Endothelial cell of umbilical vein (primary cell): ENCODE data around the gene MRPL2. TPM values are rescaled to one million over a fixed set of nuclear protein-coding genes. Genes with fewer than 3 reads are reported as not detected.

Source experiments
- BruUV-seq: library from RNA; stranded (reverse); fragments of 400-500 nt; replicated peaks from 2 replicates; lab custom pipeline; 2021; lab: Mats Ljungman, UMichigan
- CTCF ChIA-PET: fragments of 300-600, 350-600 bp; sonication (Branson Sonifier 250); formaldehyde crosslinking; loops from one replicate; lab custom pipeline; 2021; ENCODE audit warnings: antibody characterized with exemption, inconsistent platforms; lab: Charles Lee
- POLR2A ChIA-PET: fragments of 300-600, 350-600 bp; sonication (Branson Sonifier 250); formaldehyde crosslinking; loops from one replicate; lab custom pipeline; 2021; ENCODE audit warnings: antibody characterized with exemption, inconsistent platforms; lab: Charles Lee
- DNase-seq: peaks from one replicate; pipeline ENCODE4 v3.0.0-alpha.2; 2011; ENCODE audit warnings: low read depth, low spot score
- FAIRE-seq: peaks from 2 replicates; lab custom pipeline; 2011; peaks lifted over from hg19 to GRCh38; lab: Jason Lieb, UNC
- H2AFZ ChIP-seq: 2 replicates; pipeline ENCODE4 v1.6.0; 2012; ENCODE audit warnings: low read depth, low read length, control low read depth, inconsistent platforms
- H3K27ac ChIP-seq: 2 replicates; pipeline ENCODE4 v1.5.1; 2011; ENCODE audit warnings: low read depth, mild to moderate bottlenecking, control low read depth, low read length, moderate library complexity; ENCODE audit not compliant: insufficient read depth
- H3K27me3 ChIP-seq, 2 experiments: 2 replicates each; pipeline versions ENCODE4 v1.6.0 to v1.6.1; 2011; ENCODE audit warnings: low read length in 2 of 2, mixed read lengths in 1 of 2; ENCODE audit not compliant: control insufficient read depth in 2 of 2, insufficient read depth in 2 of 2
- H3K36me3 ChIP-seq, 2 experiments: 2 replicates in 1 of 2; 3 replicates in 1 of 2; pipeline ENCODE4 v1.5.1; 2011; ENCODE audit warnings: low read length in 2 of 2, mild to moderate bottlenecking in 1 of 2, moderate library complexity in 1 of 2; ENCODE audit not compliant: control insufficient read depth in 2 of 2, insufficient read depth in 2 of 2; ENCODE audit errors: extremely low read depth in 1 of 2
- H3K4me1 ChIP-seq: 3 replicates; pipeline ENCODE4 v1.5.1; 2011; ENCODE audit warnings: mild to moderate bottlenecking, low read length; ENCODE audit not compliant: control insufficient read depth, insufficient read depth; ENCODE audit errors: extremely low read depth
- H3K4me2 ChIP-seq: 2 replicates; pipeline ENCODE4 v1.6.1; 2011; ENCODE audit warnings: low read length, control low read depth, mixed read lengths; ENCODE audit not compliant: insufficient read depth
- H3K4me3 ChIP-seq, 3 experiments: fragments of 200-600 bp in 1 of 3; sonication (generic), shearing (Covaris generic) in 1 of 3; replicated peaks in 1 of 3; 2 replicates each; pipeline ENCODE4 v1.5.1; 2011 to 2016; ENCODE audit warnings: control low read depth in 3 of 3, low read length in 3 of 3, mild to moderate bottlenecking in 2 of 3, inconsistent platforms in 1 of 3, low read depth in 1 of 3, moderate library complexity in 1 of 3; ENCODE audit not compliant: insufficient read depth in 1 of 3
- H3K79me2 ChIP-seq: 2 replicates; pipeline ENCODE4 v1.6.0; 2012; ENCODE audit warnings: low read length, inconsistent platforms; ENCODE audit not compliant: control insufficient read depth, insufficient read depth
- H3K9ac ChIP-seq: replicated peaks from 2 replicates; pipeline ENCODE3; 2011; ENCODE audit warnings: low read length, control low read depth; ENCODE audit not compliant: insufficient read depth; ENCODE audit errors: extremely low read depth
- H3K9me1 ChIP-seq: replicated peaks from 3 replicates; pipeline ENCODE4 v1.6.0; 2011; ENCODE audit warnings: mild to moderate bottlenecking, low read length; ENCODE audit not compliant: control insufficient read depth, insufficient read depth; ENCODE audit errors: extremely low read depth
- H3K9me3 ChIP-seq: replicated peaks from 2 replicates; pipeline ENCODE4 v1.5.1; 2012; ENCODE audit warnings: low read length, inconsistent platforms; ENCODE audit not compliant: control insufficient read depth, insufficient read depth
- H4K20me1 ChIP-seq: replicated peaks from 2 replicates; pipeline ENCODE3; 2011; ENCODE audit warnings: mild to moderate bottlenecking, low read length; ENCODE audit not compliant: control insufficient read depth, insufficient read depth; ENCODE audit errors: extremely low read depth
- EZH2 ChIP-seq: IDR thresholded peaks from 2 replicates; pipeline ENCODE4 v1.6.1; 2012; ENCODE audit warnings: borderline replicate concordance, low read depth, mild to moderate bottlenecking, moderate library complexity, low read length, inconsistent platforms; ENCODE audit not compliant: severe bottlenecking
- FOS ChIP-seq: IDR thresholded peaks from 2 replicates; pipeline ENCODE4 v1.6.1; 2011; ENCODE audit warnings: mild to moderate bottlenecking, low read length, moderate library complexity, borderline replicate concordance; ENCODE audit not compliant: insufficient read depth
- GATA2 ChIP-seq: IDR thresholded peaks from 2 replicates; pipeline ENCODE4 v1.7.0; 2011; ENCODE audit warnings: low read depth, mild to moderate bottlenecking, moderate library complexity, mixed read lengths, low read length; ENCODE audit not compliant: insufficient read length, insufficient read depth
- JUN ChIP-seq: IDR thresholded peaks from 2 replicates; pipeline ENCODE4 v1.6.1; 2011; ENCODE audit warnings: borderline replicate concordance, low read depth; ENCODE audit not compliant: insufficient read length, insufficient read depth
- MYC ChIP-seq: IDR thresholded peaks from one replicate; pipeline ENCODE4 v1.6.1; 2011; ENCODE audit warnings: mild to moderate bottlenecking, low read depth, low read length
- POLR2A ChIP-seq: IDR thresholded peaks from 2 replicates; pipeline ENCODE4 v1.6.1; 2012; ENCODE audit warnings: low read depth, mild to moderate bottlenecking, control low read depth, low read length
- POLR2AphosphoS5 ChIP-seq: IDR thresholded peaks from 2 replicates; pipeline ENCODE4 v1.6.1; 2012; ENCODE audit warnings: low read depth, mild to moderate bottlenecking, control low read depth, low read length, moderate library complexity; ENCODE audit not compliant: insufficient read depth
- dilution Hi-C: fragments of 300-500 bp; cut with MboI; formaldehyde crosslinking; loops from one replicate; pipeline ENCODE4 v1.15.0; 2019; ENCODE audit warnings: low sequenced_read_pairs; ENCODE audit not compliant: extremely low pct_ligation_motif_present
- intact Hi-C: fragments of 100-400 bp; cut with micrococcal nuclease; formaldehyde crosslinking; loops from one replicate; pipeline ENCODE4 v1.10.0; 2022
- polyA plus RNA-seq, 4 experiments: library from polyadenylated mRNA; depleted of rRNA in 3 of 4; stranded (reverse) in 3 of 4; unstranded in 1 of 4; fragments of >200 nt; gene quantifications; 2 replicates each; pipeline versions ENCODE4 v1.2.1 to v1.2.3, GENCODE V29; 2011 to 2012; ENCODE audit warnings: missing spikeins in 1 of 4
- total RNA-seq: library from RNA; stranded (reverse); gene quantifications from 2 replicates; pipeline ENCODE4 v1.2.3, GENCODE V29; 2021
- TF ChIP-seq, protein P1 (sequence below), 2 donors: IDR thresholded peaks; 1 replicate in 1 of 2; 2 replicates in 1 of 2; pipeline ENCODE4 v1.5.1; 2011; ENCODE audit warnings: low read length in 2 of 2, mild to moderate bottlenecking in 2 of 2, moderate library complexity in 2 of 2, control low read depth in 1 of 2, inconsistent platforms in 1 of 2, low read depth in 1 of 2; ENCODE audit not compliant: insufficient read depth in 1 of 2; ENCODE audit errors: extremely low read depth in 1 of 2
- TF ChIP-seq, protein P2 (sequence below): IDR thresholded peaks from 2 replicates; pipeline ENCODE4 v1.6.1; 2011; ENCODE audit not compliant: insufficient read depth, insufficient read length

MRPL2 gene
- total and polyA plus RNA-seq, 2 donors (not counting 3 experiments of a cell fraction or from before 2014, with no cell fraction given): 37.6 to 63.6 TPM

DNA sequence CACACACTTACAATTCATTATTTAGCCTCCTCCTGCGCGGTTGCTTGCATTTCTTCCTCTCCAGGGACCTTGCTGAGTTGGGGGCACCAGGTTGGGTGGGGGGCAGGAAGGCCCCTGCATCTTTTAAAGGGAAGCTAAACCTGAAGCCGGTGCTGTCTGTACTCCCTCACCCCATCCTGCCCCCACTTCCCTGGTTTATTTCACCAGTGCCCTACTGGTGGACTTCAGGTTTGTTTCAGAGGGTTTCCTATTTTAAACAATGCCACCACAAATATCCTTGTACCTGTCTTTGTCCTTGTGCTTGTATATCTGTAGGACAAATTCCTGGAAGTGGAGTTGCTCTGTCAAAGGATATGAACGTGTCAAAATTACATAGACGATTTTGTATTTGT, 37.9 kb upstream of the MRPL2 start:
- Histone ChIP-seq H3K4me3 (no peak overlapping the region), H3K27me3 (no peaks in the 10 kb centered on the region), H3K9me1 (no peaks in the 10 kb centered on the region), H2AFZ (no peak overlapping the region), H3K9ac (no peak overlapping the region), H3K36me3 (no peaks in the 10 kb centered on the region), H3K4me1 (peaks cover 12% of the 10 kb centered on the region), H3K4me2 (no peak overlapping the region), H3K79me2 (no peaks in the 10 kb centered on the region), H3K9me3 (no peaks in the 10 kb centered on the region), H3K27ac (no peak overlapping the region), H4K20me1 (no peaks in the 10 kb centered on the region)
- dilution Hi-C loops (no loop called here), intact Hi-C loops (no loop called here)
- TF ChIP-seq EZH2 (no peak), POLR2AphosphoS5 (no peak), JUN (no peak), GATA2 (no peak), MYC (no peak), FOS (no peak), POLR2A (no peak)
- TF ChIP-seq, protein P1, sequence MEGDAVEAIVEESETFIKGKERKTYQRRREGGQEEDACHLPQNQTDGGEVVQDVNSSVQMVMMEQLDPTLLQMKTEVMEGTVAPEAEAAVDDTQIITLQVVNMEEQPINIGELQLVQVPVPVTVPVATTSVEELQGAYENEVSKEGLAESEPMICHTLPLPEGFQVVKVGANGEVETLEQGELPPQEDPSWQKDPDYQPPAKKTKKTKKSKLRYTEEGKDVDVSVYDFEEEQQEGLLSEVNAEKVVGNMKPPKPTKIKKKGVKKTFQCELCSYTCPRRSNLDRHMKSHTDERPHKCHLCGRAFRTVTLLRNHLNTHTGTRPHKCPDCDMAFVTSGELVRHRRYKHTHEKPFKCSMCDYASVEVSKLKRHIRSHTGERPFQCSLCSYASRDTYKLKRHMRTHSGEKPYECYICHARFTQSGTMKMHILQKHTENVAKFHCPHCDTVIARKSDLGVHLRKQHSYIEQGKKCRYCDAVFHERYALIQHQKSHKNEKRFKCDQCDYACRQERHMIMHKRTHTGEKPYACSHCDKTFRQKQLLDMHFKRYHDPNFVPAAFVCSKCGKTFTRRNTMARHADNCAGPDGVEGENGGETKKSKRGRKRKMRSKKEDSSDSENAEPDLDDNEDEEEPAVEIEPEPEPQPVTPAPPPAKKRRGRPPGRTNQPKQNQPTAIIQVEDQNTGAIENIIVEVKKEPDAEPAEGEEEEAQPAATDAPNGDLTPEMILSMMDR (IDR thresholded peaks at IDR 0.05; ENCODE audit: extremely low read depth in 1 of 2, insufficient read depth in 1 of 2, low read depth in 1 of 2, low read length in 2 of 2): no peak
- TF ChIP-seq, protein P2, sequence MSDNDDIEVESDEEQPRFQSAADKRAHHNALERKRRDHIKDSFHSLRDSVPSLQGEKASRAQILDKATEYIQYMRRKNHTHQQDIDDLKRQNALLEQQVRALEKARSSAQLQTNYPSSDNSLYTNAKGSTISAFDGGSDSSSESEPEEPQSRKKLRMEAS: no peak
- FAIRE-seq: no peak
- CTCF ChIA-PET: interaction anchor here (1.1 to 1.6 kb wide), 3 partner anchors 32 to 47 kb away, joined by 3 to 4 read pairs (median 4); no protein-coding TSS in a partner anchor
- BruUV-seq: no TSS peak
- POLR2A ChIA-PET: no interaction called here
- DNase-seq: no peak
